Omental fat pad (tissue), 4 donors: ENCODE data around the gene HILPDA. TPM values are rescaled to one million over a fixed set of nuclear protein-coding genes. Genes with fewer than 3 reads are reported as not detected.

Source experiments
- ATAC-seq: fragments of 150-250 bp; one replicate; pipeline ENCODE4 v1.9.1; 2016; ENCODE audit warnings: mild to moderate bottlenecking, moderate library complexity; ENCODE audit not compliant: low FRiP score
- DNase-seq: peaks from one replicate; pipeline ENCODE4 v3.0.0-alpha.2; 2019; ENCODE audit warnings: low spot score
- CTCF ChIP-seq, 3 donors: fragments of 450-650 bp; IDR thresholded peaks; one replicate each; pipeline ENCODE4 v1.5.1; 2016 to 2017; ENCODE audit warnings: antibody characterized with exemption in 3 of 3, mild to moderate bottlenecking in 3 of 3, moderate library complexity in 2 of 3
- total RNA-seq, 4 donors: library from RNA; depleted of rRNA; stranded (reverse); fragments of >200 nt; gene quantifications; one replicate each; pipeline ENCODE4 v1.1.0, GENCODE V29; 2016

The HILPDA gene
- total RNA-seq, 4 donors from 2014 or later: 25.0 to 122 (median 51.9) TPM

GRCh38 chr7:128443831-128444600 is 11.7 kb upstream of the HILPDA start:
- no peak for TF ChIP-seq CTCF (IDR thresholded peaks at IDR 0.05)
- ATAC-seq (no peak), DNase-seq (no peak)

- ATAC-seq (no peak), DNase-seq (no peak)
- no peak for TF ChIP-seq CTCF (IDR thresholded peaks at IDR 0.05)
These were observed 9.4 kb upstream of the HILPDA start for GRCh38 chr7:128446306-128446705.

GRCh38 chr7:128447941-128448564 is 7.6 kb upstream of the HILPDA start:
- DNase-seq (no peak), ATAC-seq (no peak)
- no peak for TF ChIP-seq CTCF (IDR thresholded peaks at IDR 0.05)

DNA sequence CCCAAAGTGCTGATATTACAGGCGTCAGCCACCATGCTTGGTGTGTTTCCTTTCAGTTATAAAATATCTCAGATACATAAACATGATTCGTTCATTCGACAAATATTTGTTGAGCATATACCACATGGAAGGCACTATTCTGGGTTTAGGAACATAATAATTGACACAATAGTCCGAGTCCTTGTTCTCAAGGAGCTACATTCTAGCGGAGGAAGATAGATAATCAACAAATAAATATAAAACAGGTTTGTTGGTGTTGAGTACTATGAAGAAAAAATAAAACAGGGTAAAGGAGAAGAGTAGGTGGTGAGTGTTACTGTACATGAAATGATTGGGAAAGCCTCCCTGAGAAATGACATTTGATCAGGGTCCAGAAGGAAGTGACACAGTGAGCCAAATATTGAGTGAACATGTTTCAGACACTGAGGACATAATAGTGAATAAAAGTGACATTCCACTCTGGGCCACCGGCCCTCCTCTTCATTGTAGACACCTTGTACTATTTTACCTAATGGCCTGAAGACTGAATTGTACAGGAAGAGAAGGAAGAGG is 6.9 kb upstream of the HILPDA start:
- TF ChIP-seq CTCF (IDR thresholded peaks at IDR 0.05): no peak
- DNase-seq: no peak
- ATAC-seq: no peak

DNA sequence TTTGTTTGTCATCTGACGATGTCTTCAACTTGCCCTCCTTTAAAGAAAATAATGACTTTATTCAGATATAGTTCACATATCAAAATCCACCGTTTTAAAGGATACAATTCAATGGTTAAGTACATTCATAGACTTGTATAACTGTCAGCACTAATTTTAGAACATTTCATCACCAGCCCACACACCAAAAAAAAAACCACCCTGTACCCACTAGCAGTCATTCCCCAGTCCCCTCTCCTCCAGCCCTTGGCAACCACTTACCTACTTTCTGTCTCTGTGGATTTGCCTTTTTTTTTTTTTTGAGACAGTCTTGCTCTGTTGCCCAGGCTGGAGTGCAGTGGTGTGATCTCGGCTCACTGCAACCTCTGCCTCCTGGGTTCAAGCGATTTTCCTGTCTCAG is 5.3 kb upstream of the HILPDA start:
- DNase-seq: no peak
- ATAC-seq: no peak
- no peak for TF ChIP-seq CTCF (IDR thresholded peaks at IDR 0.05)

- TF ChIP-seq CTCF (IDR thresholded peaks at IDR 0.05): no peak
- DNase-seq: no peak
- no peak for ATAC-seq
These were observed 4.8 kb upstream of the HILPDA start for GRCh38 chr7:128450913-128451312.
